K562 (cell line): Measurements from ENCODE around the gene TMEM39B. TPM values are rescaled to one million over a fixed set of nuclear protein-coding genes. Genes with fewer than 3 reads are reported as not detected.

Experiments
- ATAC-seq: fragments of 200-7000 bp; cut with Tn5 transposase; 3 replicates; pipeline ENCODE4 v1.9.1; 2020; ENCODE audit warnings: moderate library complexity
- BruUV-seq: library from RNA; stranded (reverse); fragments of 400-500 nt; replicated peaks from 2 replicates; lab custom pipeline; 2021; lab: Mats Ljungman, UMichigan
- CTCF ChIA-PET: fragments of 300-600 bp; formaldehyde crosslinking; extraction: SDS; loops from one replicate; lab custom pipeline; 2021; ENCODE audit warnings: low intra/inter-chr PET ratio; lab: Yijun Ruan, JAX
- POLR2A ChIA-PET: fragments of 300-600, 350-650 bp; sonication (Branson Sonifier 250); formaldehyde crosslinking; extraction: SDS; loops from one replicate; lab custom pipeline; 2021; ENCODE audit warnings: antibody characterized with exemption, inconsistent platforms; lab: Yijun Ruan, JAX
- DNase-seq, 4 experiments: peaks; one replicate each; pipeline versions ENCODE4 v3.0.0 to v3.0.0-alpha.2; 2011 to 2018; ENCODE audit warnings: low spot score in 3 of 4, mixed read lengths in 3 of 4; ENCODE audit errors: extremely low read depth in 1 of 4
- FAIRE-seq: peaks from 2 replicates; lab custom pipeline; 2011; peaks lifted over from hg19 to GRCh38; lab: Jason Lieb, UNC
- H2AFZ ChIP-seq: 2 replicates; pipeline ENCODE4 v1.6.0; 2011; ENCODE audit warnings: low read depth, low read length, control low read depth, inconsistent platforms
- H3K27ac ChIP-seq: fragments of 200-600 bp; 3 replicates; pipeline ENCODE4 v1.8.0; 2011; ENCODE audit warnings: low read depth, mild to moderate bottlenecking, control low read depth, inconsistent platforms, low read length, moderate library complexity, mixed read lengths; ENCODE audit errors: extremely low read depth
- H3K27me3 ChIP-seq, 2 experiments: fragments of 300-600 bp in 1 of 2; 2 replicates in 1 of 2; 3 replicates in 1 of 2; pipeline versions ENCODE4 v1.6.0 to v1.8.0; 2011; ENCODE audit warnings: inconsistent platforms in 2 of 2, low read length in 2 of 2, mild to moderate bottlenecking in 1 of 2, mixed read lengths in 1 of 2, moderate library complexity in 1 of 2; ENCODE audit not compliant: control insufficient read depth in 2 of 2, insufficient read depth in 2 of 2
- H3K36me3 ChIP-seq: fragments of 300-600 bp; 3 replicates; pipeline ENCODE4 v1.8.0; 2011; ENCODE audit warnings: mild to moderate bottlenecking, low read length, inconsistent platforms; ENCODE audit not compliant: control insufficient read depth, insufficient read depth
- H3K4me1 ChIP-seq, 2 experiments: fragments of 200-600 bp in 1 of 2; replicated peaks in 1 of 2; 2 replicates in 1 of 2; 3 replicates in 1 of 2; pipeline versions ENCODE4 v1.5.1 to v1.8.0; 2011; ENCODE audit warnings: inconsistent platforms in 2 of 2, low read length in 2 of 2, mild to moderate bottlenecking in 1 of 2, mixed read lengths in 1 of 2, moderate library complexity in 1 of 2; ENCODE audit not compliant: control insufficient read depth in 2 of 2, insufficient read depth in 2 of 2
- H3K4me2 ChIP-seq: 2 replicates; pipeline ENCODE4 v1.6.1; 2011; ENCODE audit warnings: low read length, control low read depth, inconsistent platforms, mixed read lengths; ENCODE audit not compliant: insufficient read depth
- H3K4me3 ChIP-seq: fragments of 200-600 bp; sonication (generic), shearing (Covaris generic); 2 replicates; pipeline ENCODE4 v1.5.1; 2016; ENCODE audit warnings: control low read depth, inconsistent platforms
- H3K79me2 ChIP-seq: fragments of 200-600 bp; 3 replicates; pipeline ENCODE4 v1.8.0; 2011; ENCODE audit warnings: low read length, inconsistent platforms; ENCODE audit not compliant: control insufficient read depth, insufficient read depth
- H3K9ac ChIP-seq, 2 experiments: 2 replicates each; pipeline versions ENCODE4 v1.6.0 to v1.6.1; 2011; ENCODE audit warnings: low read depth in 2 of 2, low read length in 2 of 2, control low read depth in 1 of 2, inconsistent platforms in 1 of 2, mild to moderate bottlenecking in 1 of 2, mixed read lengths in 1 of 2; ENCODE audit not compliant: insufficient read depth in 1 of 2
- H3K9me1 ChIP-seq: one replicate; pipeline ENCODE4 v1.6.0; 2011; ENCODE audit warnings: inconsistent platforms, mild to moderate bottlenecking, low read length, moderate library complexity; ENCODE audit not compliant: control insufficient read depth, insufficient read depth
- H3K9me3 ChIP-seq: replicated peaks from 2 replicates; pipeline ENCODE4 v1.5.1; 2011; ENCODE audit warnings: low read depth, low read length, inconsistent platforms; ENCODE audit not compliant: control insufficient read depth, insufficient read depth
- H4K20me1 ChIP-seq: replicated peaks from 2 replicates; pipeline ENCODE4 v1.6.1; 2011; ENCODE audit warnings: low read length, inconsistent platforms, mixed read lengths; ENCODE audit not compliant: control insufficient read depth, insufficient read depth
- E2F5 ChIP-seq: sonication (generic); formaldehyde crosslinking; IDR thresholded peaks from 2 replicates; pipeline ENCODE4 v1.8.0; 2022; ENCODE audit warnings: mild to moderate bottlenecking, missing genetic modification reagents
- HNRNPUL1 ChIP-seq: fragments of 200-400 bp; formaldehyde crosslinking; IDR thresholded peaks from 2 replicates; pipeline ENCODE4 v1.6.1; 2017; ENCODE audit warnings: low read length
- KDM1A ChIP-seq, 2 experiments: fragments of 450-650 bp; IDR thresholded peaks; 2 replicates each; pipeline ENCODE4 v1.6.1; 2016; ENCODE audit warnings: mild to moderate bottlenecking in 2 of 2
- PBX2 ChIP-seq, 2 experiments: IDR thresholded peaks in 1 of 2; conservative IDR thresholded peaks in 1 of 2; 2 replicates each; pipeline ENCODE4 v1.6.1; 2016; ENCODE audit warnings: low read depth in 2 of 2, mild to moderate bottlenecking in 1 of 2, missing compliant biosample characterization in 1 of 2, missing genetic modification characterization in 1 of 2, moderate library complexity in 1 of 2
- PHF21A ChIP-seq: fragments of 450-650 bp; IDR thresholded peaks from 2 replicates; pipeline ENCODE4 v1.6.1; 2017; ENCODE audit warnings: low read depth, borderline replicate concordance
- PKNOX1 ChIP-seq: fragments of 450-650 bp; IDR thresholded peaks from 2 replicates; pipeline ENCODE4 v1.6.1; 2016
- POLR2H ChIP-seq: IDR thresholded peaks from 2 replicates; pipeline ENCODE4 v1.6.1; 2016; ENCODE audit warnings: missing genetic modification characterization, low read depth, mild to moderate bottlenecking, control low read depth, missing compliant biosample characterization, moderate library complexity
- UBTF ChIP-seq, 2 experiments: IDR thresholded peaks; 2 replicates each; pipeline ENCODE4 v1.6.1; 2012; ENCODE audit warnings: improper control_type of control experiment in 2 of 2, low read depth in 2 of 2, low read length in 2 of 2, borderline replicate concordance in 1 of 2
- in situ Hi-C: fragments of 300-500 bp; cut with MboI; formaldehyde crosslinking; loops from 4 replicates; pipeline ENCODE4 v1.15.0; 2018; ENCODE audit warnings: inconsistent platforms, mixed read lengths
- intact Hi-C: fragments of 100-400 bp; cut with micrococcal nuclease; formaldehyde crosslinking; loops from 2 replicates; pipeline ENCODE4 v1.14.2; 2022
- polyA plus RNA-seq, 8 experiments: library from polyadenylated mRNA; depleted of rRNA in 4 of 8; stranded (reverse) in 5 of 8; unstranded in 3 of 8; fragments of >200 nt; fragmentation: Nextera tagmentation in 2 of 8; fragmentation: Illumina TruSeq in 1 of 8; extraction: Ambion mirVana in 2 of 8; extraction: Trizol in 1 of 8; gene quantifications; 2 replicates each; pipeline versions ENCODE4 v1.2.1 to v1.2.3, GENCODE V29; 2011 to 2014; ENCODE audit warnings: inconsistent platforms in 1 of 8, missing spikeins in 1 of 8
- total RNA-seq, 7 experiments: library from RNA; depleted of rRNA in 6 of 7; stranded (reverse); fragments of >200 nt in 6 of 7; fragmentation: Illumina TruSeq in 2 of 7; extraction: Trizol in 2 of 7; gene quantifications; 2 replicates each; pipeline versions ENCODE4 v1.2.1 to v1.2.3, GENCODE V29; 2011 to 2021; ENCODE audit warnings: low replicate concordance in 1 of 7

TMEM39B gene
- total and polyA plus RNA-seq, 9 of the 15 experiments (the other 6 are each of a cell fraction or from before 2014, with no cell fraction given), result 0.92 to 28.5 (median 9.7) TPM

GRCh38 chr1:32111789-32112188 is 39.0 kb downstream of the TMEM39B start:
- H3K9ac ChIP-seq, result no peak overlapping the region
- FAIRE-seq, result no peak
- in situ Hi-C loops, result no loop called here
- DNase-seq, result peak in 1 of 4 experiments; percentile 27
- no peaks in the 10 kb centered on the region for H3K9me3 ChIP-seq
- ChIA-PET CTCF (no interaction called here), POLR2A (interaction anchor here (0.7 to 12.7 kb wide), 8 partner anchors 12 to 141 kb away, joined by 3 to 209 read pairs (median 4); no protein-coding TSS in a partner anchor)
- peaks cover 91% of the 10 kb centered on the region for H3K79me2 ChIP-seq
- no peak for ATAC-seq
- H3K4me2 ChIP-seq, result no peak overlapping the region
- peaks cover 19 to 44% of the 10 kb centered on the region in 2 experiments; a peak in 4 of 5 replicates for H3K4me1 ChIP-seq
- H3K9me1 ChIP-seq, result peaks cover 4% of the 10 kb centered on the region
- 0 out of 2 replicates have a peak, but pooled peaks have one; percentile 29 for TF ChIP-seq HNRNPUL1
- TF ChIP-seq PKNOX1, result peak; percentile 93
- TF ChIP-seq UBTF (IDR thresholded peaks at IDR 0.05; ENCODE audit: borderline replicate concordance in 1 of 2, low read depth in 2 of 2, low read length in 2 of 2), result 0 out of 4 replicates have a peak, but pooled peaks of 1 of the 2 experiments have one; percentile 22
- TF ChIP-seq KDM1A (IDR thresholded peaks at IDR 0.05), result peak in 1 of 2 experiments; percentile 49; a peak in 2 of 4 replicates
- TF ChIP-seq PHF21A, result peak; percentile 83
- TF ChIP-seq E2F5 (CRISPR knock-in tag), result no peak
- TF ChIP-seq POLR2H (tag), result no peak
- TF ChIP-seq PBX2 (CRISPR knock-in tag; IDR thresholded peaks at IDR 0.05; ENCODE audit: low read depth), result no peak
- peak; percentile 85 for TF ChIP-seq PBX2 (tag; conservative IDR thresholded peaks at IDR 0.05; ENCODE audit: low read depth)
- peaks cover 26% of the 10 kb centered on the region for H4K20me1 ChIP-seq
- H3K27me3 ChIP-seq, result no peaks in the 10 kb centered on the region
- no peak overlapping the region for H3K27ac ChIP-seq
- H3K4me3 ChIP-seq, result no peak overlapping the region
- no TSS peak for BruUV-seq
- intact Hi-C loops, result no loop called here
- H2AFZ ChIP-seq, result no peak overlapping the region
- peaks cover 44% of the 10 kb centered on the region for H3K36me3 ChIP-seq
